Gastrocnemius medialis (tissue), 4 donors: ENCODE measurements around the gene ADAMTS10. TPM values are rescaled to one million over a fixed set of nuclear protein-coding genes. Genes with fewer than 3 reads are reported as not detected.

Experiments used
- ATAC-seq, 2 donors: fragments of 150-250 bp; one replicate each; pipeline ENCODE4 v1.9.1; 2016
- DNase-seq, 2 donors: peaks; one replicate each; pipeline ENCODE4 v3.0.0-alpha.2; 2019
- H3K27ac ChIP-seq, 4 donors: fragments of 200-600 bp; sonication (generic); 1 replicate in 1 of 4; 2 replicates in 3 of 4; pipeline ENCODE4 v1.5.1; 2016 to 2018; ENCODE audit warnings: mild to moderate bottlenecking in 2 of 4, moderate library complexity in 1 of 4
- H3K27me3 ChIP-seq, 3 donors: fragments of 200-600 bp; sonication (generic) in 2 of 3; 1 replicate in 1 of 3; 2 replicates in 2 of 3; pipeline versions ENCODE4 v1.5.1 to v1.6.0; 2016 to 2019; ENCODE audit warnings: mild to moderate bottlenecking in 1 of 3, moderate library complexity in 1 of 3
- H3K36me3 ChIP-seq, 2 donors: fragments of 200-600 bp; sonication (generic) in 1 of 2; one replicate each; pipeline ENCODE4 v1.5.1; 2017 to 2018
- H3K4me1 ChIP-seq, 2 donors: fragments of 200-600 bp; sonication (generic) in 1 of 2; one replicate each; pipeline ENCODE4 v1.5.1; 2016 to 2017; ENCODE audit warnings: mild to moderate bottlenecking in 2 of 2
- H3K4me3 ChIP-seq, 4 donors: fragments of 200-600 bp; sonication (generic) in 3 of 4; 1 replicate in 1 of 4; 2 replicates in 3 of 4; pipeline ENCODE4 v1.5.1; 2016 to 2019; ENCODE audit warnings: mild to moderate bottlenecking in 2 of 4
- H3K9me3 ChIP-seq, 3 donors: fragments of 200-600 bp; sonication (generic) in 2 of 3; 1 replicate in 1 of 3; 2 replicates in 2 of 3; pipeline ENCODE4 v1.5.1; 2016 to 2019
- CTCF ChIP-seq, 5 experiments: fragments of 450-650 bp in 3 of 5; fragments of 200-600 bp in 2 of 5; sonication (generic) in 2 of 5; IDR thresholded peaks in 4 of 5; conservative IDR thresholded peaks in 1 of 5; 1 replicate in 4 of 5; 2 replicates in 1 of 5; pipeline ENCODE4 v1.5.1; 2016 to 2019; ENCODE audit warnings: antibody characterized with exemption in 5 of 5, mild to moderate bottlenecking in 3 of 5, moderate library complexity in 3 of 5
- POLR2A ChIP-seq, 2 donors: fragments of 450-650 bp; IDR thresholded peaks; one replicate each; pipeline ENCODE4 v1.6.1; 2017; ENCODE audit warnings: antibody characterized with exemption in 2 of 2, mild to moderate bottlenecking in 2 of 2, moderate library complexity in 2 of 2
- in situ Hi-C, 4 donors: fragments of 200-750 bp; cut with MboI; loops; one replicate each; pipeline versions ENCODE4 v1.15.0 to v1.8.0; 2017; ENCODE audit warnings: low sequenced_read_pairs in 4 of 4
- intact Hi-C: fragments of 100-400 bp; cut with DNase I; formaldehyde crosslinking; loops from one replicate; pipeline ENCODE4 v1.15.1; 2023; ENCODE audit warnings: low total_unique reads
- total RNA-seq, 4 donors: library from RNA; depleted of rRNA; stranded (reverse); fragments of >200 nt; gene quantifications; one replicate each; pipeline versions ENCODE4 v1.1.0 to v1.2.3, GENCODE V29; 2016

The ADAMTS10 gene
- total RNA-seq, 4 donors from 2014 or later, result 2.2 to 7.7 (median 3.6) TPM

GRCh38 chr19:8610936-8611300 lies 403 bp upstream of the ADAMTS10 start:
- peaks cover 0 to 4% of the 10 kb centered on the region in 2 donors for H3K4me1 ChIP-seq
- no peak for DNase-seq
- peak overlapping the region in 3 of 4 donors; percentile 56 to 66 (median 62) for H3K4me3 ChIP-seq
- no peaks in the 10 kb centered on the region for H3K9me3 ChIP-seq
- intact Hi-C loops, result no loop called here
- no peaks in the 10 kb centered on the region for H3K36me3 ChIP-seq
- TF ChIP-seq POLR2A (IDR thresholded peaks at IDR 0.05), result no peak
- TF ChIP-seq CTCF (IDR thresholded peaks at IDR 0.05 in 4 of 5, conservative IDR thresholded peaks at IDR 0.05 in 1 of 5), result no peak
- peak overlapping the region; percentile 3 to 60 (median 50) for H3K27ac ChIP-seq
- peaks cover 7 to 14% (median 9%) of the 10 kb centered on the region in 3 donors for H3K27me3 ChIP-seq
- no peak for ATAC-seq
- in situ Hi-C loops, result no loop called here

GRCh38 chr19:8609279-8610040 lies 1.1 kb downstream of the ADAMTS10 start:
- peak overlapping the region; percentile 56 to 66 (median 62) for H3K4me3 ChIP-seq
- DNase-seq (no peak), ATAC-seq (no peak)
- in situ Hi-C loops (no loop called here), intact Hi-C loops (no loop called here)
- TF ChIP-seq POLR2A (IDR thresholded peaks at IDR 0.05) (no peak), CTCF (IDR thresholded peaks at IDR 0.05 in 4 of 5, conservative IDR thresholded peaks at IDR 0.05 in 1 of 5) (no peak)
- peaks cover 0 to 5% (median 0%) of the 10 kb centered on the region in 3 donors for H3K9me3 ChIP-seq
- peak overlapping the region; percentile 61 to 73 (median 63) for H3K27ac ChIP-seq
- H3K4me1 ChIP-seq, result peaks cover 0 to 4% of the 10 kb centered on the region in 2 donors
- peaks cover 7 to 14% (median 9%) of the 10 kb centered on the region in 3 donors for H3K27me3 ChIP-seq
- H3K36me3 ChIP-seq, result peaks cover 0 to 4% of the 10 kb centered on the region in 2 donors

- ATAC-seq (no peak), DNase-seq (no peak)
- in situ Hi-C loops, result no loop called here
- peaks cover 0 to 4% of the 10 kb centered on the region in 2 donors for H3K36me3 ChIP-seq
- TF ChIP-seq CTCF (IDR thresholded peaks at IDR 0.05 in 4 of 5, conservative IDR thresholded peaks at IDR 0.05 in 1 of 5), result no peak
- no peak for TF ChIP-seq POLR2A (IDR thresholded peaks at IDR 0.05)
- intact Hi-C loops, result no loop called here
- H3K4me1 ChIP-seq, result peaks cover 0 to 4% of the 10 kb centered on the region in 2 donors
- H3K27me3 ChIP-seq, result peaks cover 7 to 14% (median 9%) of the 10 kb centered on the region in 3 donors
- H3K4me3 ChIP-seq, result peak overlapping the region in 3 of 4 donors; percentile 56 to 63 (median 62)
- H3K27ac ChIP-seq, result peak overlapping the region in 3 of 4 donors; percentile 61 to 73 (median 62)
- H3K9me3 ChIP-seq, result peaks cover 0 to 5% (median 0%) of the 10 kb centered on the region in 3 donors
These were observed 1.6 kb downstream of the ADAMTS10 start for GRCh38 chr19:8608941-8609278.

GRCh38 chr19:8607386-8607785 lies 3.1 kb downstream of the ADAMTS10 start:
- H3K27ac ChIP-seq, result no peak overlapping the region
- intact Hi-C loops, result no loop called here
- no peak for DNase-seq
- H3K9me3 ChIP-seq, result peaks cover 0 to 5% (median 0%) of the 10 kb centered on the region in 3 donors
- peaks cover 7 to 14% (median 9%) of the 10 kb centered on the region in 3 donors for H3K27me3 ChIP-seq
- TF ChIP-seq CTCF (IDR thresholded peaks at IDR 0.05 in 4 of 5, conservative IDR thresholded peaks at IDR 0.05 in 1 of 5) (no peak), POLR2A (IDR thresholded peaks at IDR 0.05) (no peak)
- peaks cover 0 to 4% of the 10 kb centered on the region in 2 donors for H3K36me3 ChIP-seq
- H3K4me1 ChIP-seq, result peaks cover 0 to 4% of the 10 kb centered on the region in 2 donors
- no peak overlapping the region for H3K4me3 ChIP-seq
- in situ Hi-C loops, result no loop called here
- ATAC-seq, result no peak
